PC-3 (cell line): Measurements from ENCODE around the gene POLR1A. TPM values are rescaled to one million over a fixed set of nuclear protein-coding genes. Genes with fewer than 3 reads are reported as not detected.

Source experiments
- ATAC-seq: fragments of 200-7000 bp; cut with Tn5 transposase; 2 replicates; pipeline ENCODE4 v1.9.1; 2020; ENCODE audit warnings: mild to moderate bottlenecking, moderate library complexity
- BruUV-seq: library from RNA; stranded (reverse); fragments of 400-500 nt; replicated peaks from 2 replicates; lab custom pipeline; 2021; lab: Mats Ljungman, UMichigan
- CTCF ChIA-PET: fragments of 300-600 bp; sonication (Branson Sonifier 250); formaldehyde crosslinking; loops from one replicate; lab custom pipeline; 2022; ENCODE audit warnings: antibody characterized with exemption; lab: Charles Lee
- POLR2A ChIA-PET: fragments of 300-600 bp; sonication (Branson Sonifier 250); formaldehyde crosslinking; loops from one replicate; lab custom pipeline; 2022; ENCODE audit warnings: antibody characterized with exemption; ENCODE audit not compliant: unreplicated experiment; lab: Charles Lee
- DNase-seq: peaks from one replicate; pipeline ENCODE4 v3.0.0-alpha.2; 2015
- H2AFZ ChIP-seq: fragments of 300-600 bp; sonication (generic); 2 replicates; pipeline ENCODE4 v1.6.0; 2016; ENCODE audit warnings: antibody characterized with exemption, low read length
- H3F3A ChIP-seq: fragments of 300-600 bp; sonication (generic); one replicate; pipeline ENCODE4 v1.6.0; 2017; ENCODE audit warnings: antibody characterized with exemption, low read length, control low read depth, mild to moderate bottlenecking; ENCODE audit not compliant: unreplicated experiment
- H3K27ac ChIP-seq: fragments of 300-600 bp; sonication (generic); 2 replicates; pipeline ENCODE4 v1.5.1; 2016; ENCODE audit warnings: mild to moderate bottlenecking, low read length
- H3K27me3 ChIP-seq: fragments of 300-600 bp; sonication (generic); 2 replicates; pipeline ENCODE4 v1.6.1; 2016; ENCODE audit warnings: low read length, mixed read lengths
- H3K36me3 ChIP-seq: fragments of 300-600 bp; sonication (generic); 2 replicates; pipeline ENCODE4 v1.6.1; 2016; ENCODE audit warnings: low read depth, mixed run types, low read length, mixed read lengths
- H3K4me1 ChIP-seq: fragments of 300-600 bp; sonication (generic); 2 replicates; pipeline ENCODE4 v1.5.1; 2016; ENCODE audit warnings: low read length; ENCODE audit not compliant: insufficient read depth
- H3K4me2 ChIP-seq: fragments of 300-600 bp; sonication (generic); 2 replicates; pipeline ENCODE4 v1.6.0; 2016; ENCODE audit warnings: low read length
- H3K4me3 ChIP-seq: fragments of 300-600 bp; sonication (generic); 2 replicates; pipeline ENCODE4 v1.5.1; 2016; ENCODE audit warnings: mild to moderate bottlenecking, low read length, mixed read lengths
- H3K79me2 ChIP-seq: fragments of 300-600 bp; sonication (generic); 2 replicates; pipeline ENCODE4 v1.6.1; 2017; ENCODE audit warnings: low read length, mixed read lengths
- H3K9ac ChIP-seq: fragments of 300-600 bp; sonication (generic); 2 replicates; pipeline ENCODE4 v1.6.0; 2016; ENCODE audit warnings: mild to moderate bottlenecking, low read length
- H3K9me2 ChIP-seq: fragments of 300-600 bp; sonication (generic); replicated peaks from 2 replicates; pipeline ENCODE4 v1.6.1; 2016; ENCODE audit warnings: mixed run types, low read length, mixed read lengths
- H3K9me3 ChIP-seq: fragments of 300-600 bp; sonication (generic); 2 replicates; pipeline ENCODE4 v1.6.1; 2016; ENCODE audit warnings: low read length, mixed read lengths
- H4K20me1 ChIP-seq: fragments of 300-600 bp; sonication (generic); 2 replicates; pipeline ENCODE4 v1.6.1; 2016; ENCODE audit warnings: low read length, mixed read lengths
- CTCF ChIP-seq: fragments of 300-600 bp; sonication (generic); conservative IDR thresholded peaks from 2 replicates; pipeline ENCODE4 v1.5.1; 2017; ENCODE audit warnings: antibody characterized with exemption, low read depth, mild to moderate bottlenecking, low read length
- EZH2 ChIP-seq: fragments of 300-600 bp; sonication (generic); IDR thresholded peaks from one replicate; pipeline ENCODE4 v1.6.1; 2017; ENCODE audit warnings: antibody characterized with exemption, mild to moderate bottlenecking, low read length; ENCODE audit not compliant: unreplicated experiment
- EZH2phosphoT487 ChIP-seq: fragments of 300-600 bp; sonication (generic); IDR thresholded peaks from 2 replicates; pipeline ENCODE4 v1.6.1; 2018; ENCODE audit warnings: mild to moderate bottlenecking, antibody characterized with exemption, low read length, borderline replicate concordance
- intact Hi-C: fragments of 100-400 bp; cut with micrococcal nuclease; formaldehyde crosslinking; loops from 2 replicates; pipeline ENCODE4 v1.9.0; 2023
- total RNA-seq: library from RNA; depleted of rRNA; stranded (reverse); fragments of >200 nt; gene quantifications from 2 replicates; pipeline ENCODE4 v1.2.3, GENCODE V29; 2014

Gene POLR1A
- total RNA-seq, 1 experiment from 2014 or later: 25.1 TPM

GRCh38 chr2:86014493-86014892 lies 91.2 kb downstream of the POLR1A start:
- no peak for TF ChIP-seq EZH2phosphoT487
- no peak for TF ChIP-seq EZH2
- no peak for TF ChIP-seq CTCF
- H4K20me1 ChIP-seq: no peaks in the 10 kb centered on the region
- no peak overlapping the region for H3K27ac ChIP-seq
- ChIA-PET CTCF (no interaction called here), POLR2A (interaction anchor here (0.5 kb wide), 1 partner anchor 33 kb away, joined by 6 read pairs; no protein-coding TSS in a partner anchor)
- intact Hi-C loops: no loop called here
- no peaks in the 10 kb centered on the region for H3F3A ChIP-seq
- no peaks in the 10 kb centered on the region for H3K9me3 ChIP-seq
- BruUV-seq: no TSS peak
- H3K36me3 ChIP-seq: no peaks in the 10 kb centered on the region
- ATAC-seq (no peak), DNase-seq (no peak)
- no peaks in the 10 kb centered on the region for H3K79me2 ChIP-seq
- H3K4me2 ChIP-seq: no peak overlapping the region
- peaks cover 14% of the 10 kb centered on the region for H3K4me1 ChIP-seq
- no peak overlapping the region for H3K9ac ChIP-seq
- H2AFZ ChIP-seq: no peak overlapping the region
- no peaks in the 10 kb centered on the region for H3K27me3 ChIP-seq
- H3K4me3 ChIP-seq: no peak overlapping the region
- no peaks in the 10 kb centered on the region for H3K9me2 ChIP-seq

DNA sequence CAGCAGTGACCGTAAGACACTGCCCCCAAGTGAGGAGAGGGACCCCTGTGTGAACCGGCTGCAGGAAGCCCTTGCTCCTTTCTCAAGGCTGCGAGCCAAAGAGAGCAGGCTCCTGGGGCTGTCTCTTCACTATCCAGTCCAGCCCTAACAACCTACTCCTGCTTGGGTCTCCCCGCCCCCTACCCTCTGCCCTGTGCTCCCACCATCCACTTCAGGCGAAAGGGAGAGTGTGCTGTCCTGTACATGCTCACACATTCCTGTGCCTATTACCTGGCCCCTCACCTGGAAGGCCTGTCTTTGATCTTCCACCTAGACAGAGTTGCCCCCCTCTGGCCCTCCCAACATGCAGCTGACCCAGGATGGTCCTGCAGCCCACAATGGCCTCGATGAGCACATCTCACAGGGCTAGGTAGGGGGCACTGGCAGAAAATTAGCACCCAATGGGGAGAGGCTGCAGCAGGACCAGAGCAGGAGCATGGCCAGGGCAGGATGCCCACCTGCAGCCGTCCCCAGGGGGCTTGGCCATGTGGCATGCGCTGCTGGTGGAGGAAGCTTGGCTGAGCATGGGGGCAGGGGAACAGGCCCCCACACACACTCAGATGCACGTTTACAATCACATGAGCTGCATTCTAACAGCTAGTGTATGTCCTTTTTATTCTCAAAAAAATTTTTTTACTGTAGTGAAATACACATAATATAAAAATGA lies 93.5 kb downstream of the POLR1A start:
- DNase-seq (no peak), ATAC-seq (no peak)
- no peak overlapping the region for H3K4me2 ChIP-seq
- H3K79me2 ChIP-seq: no peaks in the 10 kb centered on the region
- BruUV-seq: no TSS peak
- peaks cover 11% of the 10 kb centered on the region for H3K4me1 ChIP-seq
- no peak for TF ChIP-seq EZH2phosphoT487
- TF ChIP-seq CTCF: no peak
- TF ChIP-seq EZH2: no peak
- H3K9me2 ChIP-seq: no peaks in the 10 kb centered on the region
- CTCF ChIA-PET: interaction anchor here (0.6 to 1.0 kb wide), 2 partner anchors 67 to 123 kb away, joined by 3 to 9 read pairs; partner anchors contain the start of gene ST3GAL5
- no peak overlapping the region for H3K27ac ChIP-seq
- no peaks in the 10 kb centered on the region for H3F3A ChIP-seq
- no peak overlapping the region for H2AFZ ChIP-seq
- intact Hi-C loops: no loop called here
- H3K36me3 ChIP-seq: no peaks in the 10 kb centered on the region
- peaks cover 4% of the 10 kb centered on the region; the same call in 1 of the 2 replicates for H3K9me3 ChIP-seq
- H3K9ac ChIP-seq: no peak overlapping the region
- H3K4me3 ChIP-seq: no peak overlapping the region
- POLR2A ChIA-PET: no interaction called here
- no peaks in the 10 kb centered on the region for H3K27me3 ChIP-seq
- H4K20me1 ChIP-seq: no peaks in the 10 kb centered on the region

DNA sequence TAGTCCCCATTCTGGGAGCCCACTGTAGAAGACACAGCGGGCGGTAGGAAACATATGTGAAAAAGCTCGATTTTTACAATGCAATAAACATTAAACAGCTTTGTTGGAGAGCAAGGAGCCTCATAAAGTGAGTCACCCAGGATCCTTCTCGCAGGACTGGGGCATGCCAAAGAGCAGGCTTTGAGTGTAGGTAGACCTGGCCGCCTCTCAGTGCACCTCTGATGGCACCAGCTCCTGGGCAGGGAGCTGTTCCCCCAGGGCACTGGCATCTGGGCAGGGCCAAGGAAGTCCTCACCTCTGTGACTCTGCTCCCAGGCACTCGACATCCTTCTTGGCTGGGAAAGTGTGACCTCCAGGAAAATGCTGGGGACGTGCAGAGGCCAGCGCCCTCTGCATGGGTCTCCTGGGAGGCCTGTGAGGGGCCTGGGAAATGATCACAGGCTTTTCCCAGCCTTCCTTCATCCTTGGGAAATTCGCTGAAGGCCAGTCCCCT lies 94.2 kb downstream of the POLR1A start:
- H3K9me3 ChIP-seq: peaks cover 11% of the 10 kb centered on the region
- peak; percentile 78 for DNase-seq
- ChIA-PET POLR2A (no interaction called here), CTCF (interaction anchor here (0.6 to 1.0 kb wide), 3 partner anchors 68 to 184 kb away, joined by 3 to 9 read pairs (median 3); partner anchors contain the start of gene ST3GAL5)
- TF ChIP-seq CTCF (no peak), EZH2 (no peak)
- peak; percentile 100 for ATAC-seq
- H3K4me2 ChIP-seq: peak overlapping the region; percentile 32
- no peak overlapping the region for H3K9ac ChIP-seq
- no peaks in the 10 kb centered on the region for H3F3A ChIP-seq
- H3K4me3 ChIP-seq: no peak overlapping the region
- no TSS peak for BruUV-seq
- H3K27ac ChIP-seq: no peak overlapping the region
- H3K79me2 ChIP-seq: no peaks in the 10 kb centered on the region
- intact Hi-C loops: loop anchor here (2.0 kb wide), 2 partner anchors 125 to 185 kb away; no protein-coding TSS in a partner anchor
- H4K20me1 ChIP-seq: no peaks in the 10 kb centered on the region
- peaks cover 4% of the 10 kb centered on the region; the same call in 1 of the 2 replicates for H3K36me3 ChIP-seq
- peaks cover 11% of the 10 kb centered on the region for H3K4me1 ChIP-seq
- H3K9me2 ChIP-seq: no peaks in the 10 kb centered on the region
- H3K27me3 ChIP-seq: no peaks in the 10 kb centered on the region
- H2AFZ ChIP-seq: no peak overlapping the region
